Epithelial cell of prostate (primary cell): ENCODE measurements around the gene LEKR1.
"Not testable (repeated sequence)": the region's sequence is repeated elsewhere in the genome, so short reads cannot be mapped to it uniquely, and the experiment has no call there.

ENCODE experiments used
- DNase-seq: peaks from one replicate; pipeline ENCODE4 v3.0.0-alpha.2; 2011; ENCODE audit warnings: low read depth, low spot score
- H3K27ac ChIP-seq: fragments of 450-650 bp; 2 replicates; pipeline ENCODE4 v1.5.1; 2017; ENCODE audit warnings: mild to moderate bottlenecking

LEKR1 gene

GRCh38 chr3:156895374-156895773 lies 69.2 kb downstream of the LEKR1 start:
- not testable (repeated sequence) for DNase-seq, H3K27ac ChIP-seq

GRCh38 chr3:156897851-156898250 lies 71.7 kb downstream of the LEKR1 start:
- not testable (repeated sequence) for H3K27ac ChIP-seq, DNase-seq

GRCh38 chr3:156898296-156898880 lies 72.2 kb downstream of the LEKR1 start:
- H3K27ac ChIP-seq, result no peak overlapping the region
- no peak for DNase-seq

GRCh38 chr3:156899951-156900350 lies 73.8 kb downstream of the LEKR1 start:
- no peak overlapping the region for H3K27ac ChIP-seq

GRCh38 chr3:156902916-156903315 lies 76.8 kb downstream of the LEKR1 start:
- no peak for DNase-seq

More at GRCh38 chr3:156899951-156900350, 73.8 kb downstream of the LEKR1 start:
- no peak for DNase-seq

GRCh38 chr3:156906275-156906674 lies 80.1 kb downstream of the LEKR1 start:
- H3K27ac ChIP-seq, result no peak overlapping the region
- no peak for DNase-seq

More at GRCh38 chr3:156902916-156903315, 76.8 kb downstream of the LEKR1 start:
- H3K27ac ChIP-seq, result no peak overlapping the region

GRCh38 chr3:156908398-156908797 lies 82.2 kb downstream of the LEKR1 start:
- DNase-seq, result no peak
- H3K27ac ChIP-seq, result no peak overlapping the region

- DNase-seq, result peak; percentile 10
- no peak overlapping the region for H3K27ac ChIP-seq
Observed at GRCh38 chr3:156910022-156910421, 83.9 kb downstream of the LEKR1 start.

GRCh38 chr3:156910831-156911230 lies 84.7 kb downstream of the LEKR1 start:
- not testable (repeated sequence) for H3K27ac ChIP-seq, DNase-seq

GRCh38 chr3:156914300-156914699 lies 88.1 kb downstream of the LEKR1 start:
- DNase-seq, H3K27ac ChIP-seq: not testable (repeated sequence)

GRCh38 chr3:156915372-156915771 lies 89.2 kb downstream of the LEKR1 start:
- no peak for DNase-seq
- H3K27ac ChIP-seq, result no peak overlapping the region

GRCh38 chr3:156918746-156919145 lies 92.6 kb downstream of the LEKR1 start:
- no peak for DNase-seq
- no peak overlapping the region for H3K27ac ChIP-seq

GRCh38 chr3:156919818-156920217 lies 93.7 kb downstream of the LEKR1 start:
- DNase-seq, result no peak
- H3K27ac ChIP-seq, result no peak overlapping the region

GRCh38 chr3:156920399-156920798 lies 94.2 kb downstream of the LEKR1 start:
- no peak for DNase-seq
- no peak overlapping the region for H3K27ac ChIP-seq

- no peak for DNase-seq
- H3K27ac ChIP-seq, result no peak overlapping the region
Observed at GRCh38 chr3:156923349-156923748, 97.2 kb downstream of the LEKR1 start.

GRCh38 chr3:156938724-156939123 lies 112.6 kb downstream of the LEKR1 start:
- DNase-seq, result no peak
- no peak overlapping the region for H3K27ac ChIP-seq

GRCh38 chr3:156939315-156939714 lies 113.2 kb downstream of the LEKR1 start:
- DNase-seq, result no peak
- no peak overlapping the region for H3K27ac ChIP-seq

GRCh38 chr3:156941311-156941710 lies 115.2 kb downstream of the LEKR1 start:
- no peak for DNase-seq
- no peak overlapping the region for H3K27ac ChIP-seq

GRCh38 chr3:156948402-156949210 lies 122.5 kb downstream of the LEKR1 start:
- no peak for DNase-seq

GRCh38 chr3:156952011-156952410 lies 125.9 kb downstream of the LEKR1 start:
- no peak overlapping the region for H3K27ac ChIP-seq
- DNase-seq, result no peak

More at GRCh38 chr3:156948402-156949210, 122.5 kb downstream of the LEKR1 start:
- no peak overlapping the region for H3K27ac ChIP-seq

GRCh38 chr3:156957715-156958114 lies 131.6 kb downstream of the LEKR1 start:
- no peak for DNase-seq
- no peak overlapping the region for H3K27ac ChIP-seq

- H3K27ac ChIP-seq, result no peak overlapping the region
- no peak for DNase-seq
Observed at GRCh38 chr3:156963096-156963495, 136.9 kb downstream of the LEKR1 start.
